Loucy (cell line): ENCODE measurements around the gene DLGAP3.

Experiments used
- H2AFZ ChIP-seq: fragments of 200-600 bp; sonication (generic); 2 replicates; pipeline ENCODE4 v1.6.0; 2016; ENCODE audit warnings: antibody characterized with exemption, mild to moderate bottlenecking, low read length, moderate library complexity
- H3F3A ChIP-seq: fragments of 200-600 bp; 2 replicates; pipeline ENCODE4 v1.6.0; 2016; ENCODE audit warnings: antibody characterized with exemption, low read depth, mild to moderate bottlenecking
- H3K27me3 ChIP-seq: fragments of 200-600 bp; sonication (generic); 2 replicates; pipeline ENCODE4 v1.6.1; 2014; ENCODE audit warnings: low read length, mild to moderate bottlenecking; ENCODE audit not compliant: insufficient read depth, poor library complexity, severe bottlenecking
- H3K36me3 ChIP-seq: fragments of 200-600 bp; sonication (generic); 2 replicates; pipeline ENCODE4 v1.6.1; 2016; ENCODE audit warnings: low read length; ENCODE audit not compliant: insufficient read depth
- H3K4me1 ChIP-seq: fragments of 200-600 bp; sonication (generic); 2 replicates; pipeline ENCODE4 v1.5.1; 2014; ENCODE audit warnings: low read length, mild to moderate bottlenecking; ENCODE audit not compliant: insufficient read depth, poor library complexity, severe bottlenecking
- H3K4me2 ChIP-seq: fragments of 200-600 bp; sonication (generic); 2 replicates; pipeline ENCODE4 v1.6.0; 2014; ENCODE audit warnings: antibody characterized with exemption, low read length, low read depth, mild to moderate bottlenecking; ENCODE audit not compliant: poor library complexity, severe bottlenecking
- H3K4me3 ChIP-seq: fragments of 200-600 bp; sonication (generic); 2 replicates; pipeline ENCODE4 v1.5.1; 2014; ENCODE audit warnings: low read length, mild to moderate bottlenecking, mixed read lengths; ENCODE audit not compliant: poor library complexity, severe bottlenecking
- H3K79me2 ChIP-seq: fragments of 200-600 bp; sonication (generic); 2 replicates; pipeline ENCODE4 v1.6.1; 2014; ENCODE audit warnings: low read length; ENCODE audit not compliant: insufficient read depth
- H3K9ac ChIP-seq: fragments of 200-600 bp; sonication (generic); 2 replicates; pipeline ENCODE4 v1.6.0; 2014; ENCODE audit warnings: mild to moderate bottlenecking, low read depth, low read length, moderate library complexity; ENCODE audit not compliant: poor library complexity, severe bottlenecking
- H3K9me2 ChIP-seq: fragments of 200-600 bp; sonication (generic); replicated peaks from 2 replicates; pipeline ENCODE4 v1.6.1; 2016; ENCODE audit warnings: low read depth, low read length, mixed read lengths
- H3K9me3 ChIP-seq: fragments of 200-600 bp; sonication (generic); 2 replicates; pipeline ENCODE4 v1.6.1; 2014; ENCODE audit warnings: mild to moderate bottlenecking, antibody characterized with exemption, low read length, low read depth; ENCODE audit not compliant: insufficient read depth
- H4K20me1 ChIP-seq: fragments of 200-600 bp; sonication (generic); 2 replicates; pipeline ENCODE4 v1.6.0; 2014; ENCODE audit warnings: antibody characterized with exemption, low read length, mild to moderate bottlenecking; ENCODE audit not compliant: insufficient read depth, poor library complexity, severe bottlenecking
- CTCF ChIP-seq: fragments of 200-600 bp; sonication (generic); conservative IDR thresholded peaks from 2 replicates; pipeline ENCODE4 v1.5.1; 2014; ENCODE audit warnings: mild to moderate bottlenecking, antibody characterized with exemption, low read length
- EZH2phosphoT487 ChIP-seq: fragments of 200-600 bp; IDR thresholded peaks from 2 replicates; pipeline ENCODE4 v1.6.1; 2018; ENCODE audit warnings: antibody characterized with exemption, mild to moderate bottlenecking, moderate library complexity, borderline replicate concordance

Gene DLGAP3

GRCh38 chr1:34869760-34870159 is 59.7 kb downstream of the DLGAP3 start:
- Histone ChIP-seq H3K36me3 (no peaks in the 10 kb centered on the region), H3K9me3 (no peaks in the 10 kb centered on the region), H3K27me3 (no peaks in the 10 kb centered on the region), H3K9ac (no peak overlapping the region), H3K79me2 (no peaks in the 10 kb centered on the region), H4K20me1 (no peaks in the 10 kb centered on the region), H3F3A (no peaks in the 10 kb centered on the region), H3K4me2 (no peak overlapping the region), H3K9me2 (no peaks in the 10 kb centered on the region), H3K4me3 (no peak overlapping the region), H3K4me1 (peaks cover 11% of the 10 kb centered on the region), H2AFZ (no peak overlapping the region)
- TF ChIP-seq EZH2phosphoT487: no peak
- no peak for TF ChIP-seq CTCF

GRCh38 chr1:34868230-34869049 is 61.0 kb downstream of the DLGAP3 start:
- Histone ChIP-seq H2AFZ (no peak overlapping the region), H3K9me2 (no peaks in the 10 kb centered on the region), H4K20me1 (no peaks in the 10 kb centered on the region), H3K9me3 (no peaks in the 10 kb centered on the region), H3K27me3 (no peaks in the 10 kb centered on the region), H3K4me2 (no peak overlapping the region), H3K4me1 (peaks cover 24% of the 10 kb centered on the region), H3K79me2 (no peaks in the 10 kb centered on the region), H3K36me3 (no peaks in the 10 kb centered on the region), H3F3A (0 out of 2 replicates have a peak, but pooled peaks cover under 1% of the 10 kb centered on the region), H3K4me3 (no peak overlapping the region), H3K9ac (no peak overlapping the region)
- no peak for TF ChIP-seq EZH2phosphoT487
- TF ChIP-seq CTCF: no peak

GRCh38 chr1:34867415-34867814 is 62.0 kb downstream of the DLGAP3 start:
- Histone ChIP-seq H3K4me1 (peaks cover 31% of the 10 kb centered on the region), H3F3A (0 out of 2 replicates have a peak, but pooled peaks cover 4% of the 10 kb centered on the region), H3K4me3 (no peak overlapping the region), H3K9me3 (no peaks in the 10 kb centered on the region), H3K9me2 (no peaks in the 10 kb centered on the region), H4K20me1 (no peaks in the 10 kb centered on the region), H3K4me2 (no peak overlapping the region), H2AFZ (no peak overlapping the region), H3K9ac (no peak overlapping the region), H3K79me2 (no peaks in the 10 kb centered on the region), H3K27me3 (no peaks in the 10 kb centered on the region), H3K36me3 (no peaks in the 10 kb centered on the region)
- TF ChIP-seq CTCF (no peak), EZH2phosphoT487 (no peak)
